ENCODE data around the gene ITGAE.

ITGAE gene

DNA sequence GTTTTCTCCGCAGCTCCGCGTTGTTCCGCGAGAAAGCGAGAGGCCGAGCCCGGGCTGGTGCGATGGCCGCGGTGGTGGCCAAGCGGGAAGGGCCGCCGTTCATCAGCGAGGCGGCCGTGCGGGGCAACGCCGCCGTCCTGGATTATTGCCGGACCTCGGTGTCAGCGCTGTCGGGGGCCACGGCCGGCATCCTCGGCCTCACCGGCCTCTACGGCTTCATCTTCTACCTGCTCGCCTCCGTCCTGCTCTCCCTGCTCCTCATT lies 132.0 kb downstream of the ITGAE start:
- H3K4me3 ChIP-seq (ENCODE audit: control insufficient read depth, low read depth, low read length) = peak overlapping the region; percentile 95
- TF ChIP-seq, protein P1, sequence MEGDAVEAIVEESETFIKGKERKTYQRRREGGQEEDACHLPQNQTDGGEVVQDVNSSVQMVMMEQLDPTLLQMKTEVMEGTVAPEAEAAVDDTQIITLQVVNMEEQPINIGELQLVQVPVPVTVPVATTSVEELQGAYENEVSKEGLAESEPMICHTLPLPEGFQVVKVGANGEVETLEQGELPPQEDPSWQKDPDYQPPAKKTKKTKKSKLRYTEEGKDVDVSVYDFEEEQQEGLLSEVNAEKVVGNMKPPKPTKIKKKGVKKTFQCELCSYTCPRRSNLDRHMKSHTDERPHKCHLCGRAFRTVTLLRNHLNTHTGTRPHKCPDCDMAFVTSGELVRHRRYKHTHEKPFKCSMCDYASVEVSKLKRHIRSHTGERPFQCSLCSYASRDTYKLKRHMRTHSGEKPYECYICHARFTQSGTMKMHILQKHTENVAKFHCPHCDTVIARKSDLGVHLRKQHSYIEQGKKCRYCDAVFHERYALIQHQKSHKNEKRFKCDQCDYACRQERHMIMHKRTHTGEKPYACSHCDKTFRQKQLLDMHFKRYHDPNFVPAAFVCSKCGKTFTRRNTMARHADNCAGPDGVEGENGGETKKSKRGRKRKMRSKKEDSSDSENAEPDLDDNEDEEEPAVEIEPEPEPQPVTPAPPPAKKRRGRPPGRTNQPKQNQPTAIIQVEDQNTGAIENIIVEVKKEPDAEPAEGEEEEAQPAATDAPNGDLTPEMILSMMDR (IDR thresholded peaks at IDR 0.05; ENCODE audit: control insufficient read depth, insufficient read depth, low read depth, low read length, missing control alignments) = no peak
- no peak for DNase-seq (ENCODE audit: low read depth)

DNA sequence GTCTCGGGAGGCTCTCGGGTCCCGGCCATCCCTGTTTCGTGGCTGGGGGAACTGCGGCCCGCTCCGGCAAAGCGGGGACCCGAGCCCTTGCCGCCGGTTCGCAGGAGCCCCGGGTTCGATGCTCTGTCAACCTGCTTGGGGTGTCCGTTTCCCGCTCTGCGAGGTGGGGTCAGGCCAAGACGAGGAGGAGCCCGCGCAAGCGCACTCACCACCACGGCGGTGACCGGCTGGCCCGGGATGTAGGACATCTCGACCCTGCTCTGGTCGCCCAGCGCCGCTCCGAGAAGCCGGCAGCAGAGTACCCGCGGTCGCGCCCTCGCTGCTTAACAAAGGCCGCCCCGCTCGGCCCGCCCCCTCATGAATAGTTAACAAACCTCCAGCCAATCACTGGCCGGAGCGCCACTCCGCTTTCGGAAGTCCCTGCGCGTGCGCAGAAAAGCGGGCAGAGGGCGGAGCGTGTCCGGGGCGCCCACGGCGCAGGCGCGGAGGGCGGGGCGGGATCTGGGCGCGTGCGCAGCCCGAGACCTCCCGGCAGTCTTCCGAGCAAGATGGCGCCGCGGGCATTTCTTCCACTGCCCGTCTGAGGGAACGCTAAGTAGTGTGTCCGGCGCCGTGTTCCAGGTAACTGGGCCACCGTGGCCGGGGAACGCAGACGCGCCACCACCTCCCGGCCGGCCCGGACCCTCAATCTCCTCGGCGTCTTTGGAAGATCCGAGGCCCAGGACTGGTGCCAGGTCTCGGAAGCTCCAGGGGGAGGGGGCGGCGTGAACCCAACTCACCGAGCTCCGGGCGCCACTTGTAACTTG lies 132.5 kb downstream of the ITGAE start, which contains the start of the genes EMC6 and TAX1BP3:
Gene EMC6, plus strand, starts transcription at position 534 of the 806 bp plus-strand sequence. CDS start 335 bp downstream, outside the sequence.
Gene TAX1BP3, minus strand, starts transcription at position 300 of the 806 bp plus-strand sequence. Its CDS starts 52 bp downstream, at position 248.
- H3K4me3 ChIP-seq (ENCODE audit: control insufficient read depth, low read depth, low read length) = peak within 1 kb of the TSS; percentile 95
- TF ChIP-seq, protein P1 (IDR thresholded peaks at IDR 0.05; ENCODE audit: control insufficient read depth, insufficient read depth, low read depth, low read length, missing control alignments) = no peak

DNA sequence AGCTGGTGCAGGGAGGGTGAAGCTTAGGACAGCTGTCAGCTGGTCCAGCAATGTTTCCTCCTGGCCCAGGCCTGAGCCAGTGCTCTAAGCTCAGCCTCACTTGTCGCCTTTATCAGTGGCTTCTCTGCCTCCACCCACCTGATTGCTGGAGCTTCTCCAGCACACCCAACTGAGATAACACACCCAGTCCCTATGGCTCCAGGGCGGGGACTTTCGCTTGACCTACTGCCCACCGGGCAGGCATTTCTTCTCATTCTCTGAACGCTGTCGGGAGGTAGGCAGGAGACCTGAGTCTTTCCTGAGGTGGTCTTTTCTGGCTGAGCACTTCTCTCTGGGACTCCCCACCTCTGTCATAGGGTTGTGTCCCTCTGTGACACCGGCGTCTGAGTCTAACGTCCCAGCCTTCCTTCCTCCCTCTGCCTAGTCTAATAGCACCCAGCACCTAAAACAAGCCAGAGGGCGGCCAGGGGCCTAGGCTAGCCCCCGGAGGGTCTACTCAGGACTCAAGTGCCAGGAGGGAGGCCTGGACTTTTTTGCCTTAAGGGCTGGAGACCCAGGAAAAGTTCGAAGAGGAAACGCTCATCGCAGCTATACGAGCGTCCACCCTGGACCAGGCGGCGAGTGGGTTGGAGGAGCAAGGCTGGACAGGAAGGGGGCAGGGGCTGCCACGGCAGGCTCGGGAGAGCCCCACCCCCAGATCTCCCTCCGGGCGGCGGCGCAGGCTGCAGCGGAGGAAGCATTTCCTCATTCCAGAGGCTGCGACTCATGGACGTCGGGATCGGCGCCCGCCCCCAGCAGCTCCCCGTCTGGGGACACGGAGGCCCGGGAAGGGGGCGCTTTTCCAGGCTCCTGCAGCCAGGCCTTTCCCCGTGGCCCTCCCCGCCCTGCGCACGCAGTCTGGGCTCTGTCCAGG lies 133.4 kb downstream of the ITGAE start:
- DNase-seq (ENCODE audit: low read depth) = peak; percentile 66
- H3K4me3 ChIP-seq (ENCODE audit: control insufficient read depth, low read depth, low read length) = peak overlapping the region; percentile 70
- TF ChIP-seq, protein P1 (IDR thresholded peaks at IDR 0.05; ENCODE audit: control insufficient read depth, insufficient read depth, low read depth, low read length, missing control alignments) = peak; percentile 4

More for the DNA sequence above, 132.5 kb downstream of the ITGAE start, which contains the start of the genes EMC6 and TAX1BP3:
- peak; percentile 84 for DNase-seq (ENCODE audit: low read depth)

DNA sequence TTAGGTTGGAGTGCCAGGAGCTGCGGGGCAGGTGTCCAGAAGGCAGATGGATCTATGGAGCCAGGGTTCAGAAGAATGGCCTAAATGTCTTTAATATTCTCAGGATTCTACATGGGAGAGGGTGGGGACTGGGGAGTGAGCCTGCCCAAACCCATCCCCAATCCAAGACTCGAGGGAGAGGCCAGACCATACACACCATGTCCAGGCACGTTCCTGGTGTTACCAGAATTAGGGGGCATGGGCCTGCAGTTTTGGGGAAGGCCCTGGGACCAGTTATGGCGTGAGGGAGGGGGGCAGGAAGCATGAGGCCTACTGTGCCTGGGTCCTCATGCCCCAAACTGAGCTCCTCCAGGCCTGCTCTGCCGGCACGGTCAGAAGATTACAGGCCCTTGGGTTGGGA lies 134.5 kb downstream of the ITGAE start:
- DNase-seq (ENCODE audit: low read depth) = no peak
- peak overlapping the region; percentile 31 for H3K4me3 ChIP-seq (ENCODE audit: control insufficient read depth, low read depth, low read length)
- TF ChIP-seq, protein P1 (IDR thresholded peaks at IDR 0.05; ENCODE audit: control insufficient read depth, insufficient read depth, low read depth, low read length, missing control alignments) = no peak

DNA sequence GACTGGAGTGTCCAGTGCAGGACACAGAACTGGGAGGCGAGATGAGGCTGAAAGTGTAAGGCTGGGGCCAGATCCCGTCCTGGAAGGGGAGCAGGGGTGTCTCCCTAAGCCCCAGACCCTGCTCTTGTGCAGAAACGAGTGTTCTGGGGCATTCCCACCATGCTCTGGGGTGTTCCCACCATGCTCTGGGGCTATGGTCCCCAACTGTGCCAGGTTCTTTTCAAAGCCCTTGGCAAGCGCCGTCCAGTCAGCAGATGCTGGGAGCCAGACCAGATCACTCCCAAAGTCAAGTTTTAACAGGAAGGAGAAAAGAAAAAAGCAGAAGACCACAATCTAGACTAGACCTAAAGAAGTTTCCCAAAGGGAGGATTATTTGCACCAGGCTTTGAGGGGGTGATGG lies 135.2 kb downstream of the ITGAE start:
- TF ChIP-seq, protein P1 (IDR thresholded peaks at IDR 0.05; ENCODE audit: control insufficient read depth, insufficient read depth, low read depth, low read length, missing control alignments) = no peak
- H3K4me3 ChIP-seq (ENCODE audit: control insufficient read depth, low read depth, low read length) = no peak overlapping the region
- DNase-seq (ENCODE audit: low read depth) = no peak
